GM18519 (cell line): ENCODE results near the gene SPATS2L.
A peak's percentile ranks its signal among the peaks of the same experiment; 100 is the strongest.

Source experiments
- ATAC-seq: cut with Tn5 transposase; IDR thresholded peaks from one replicate; pipeline ENCODE4 v1.9.1; 2021; ENCODE audit warnings: mild to moderate bottlenecking, moderate library complexity; ENCODE audit not compliant: unreplicated experiment, low FRiP score

The SPATS2L gene

DNA sequence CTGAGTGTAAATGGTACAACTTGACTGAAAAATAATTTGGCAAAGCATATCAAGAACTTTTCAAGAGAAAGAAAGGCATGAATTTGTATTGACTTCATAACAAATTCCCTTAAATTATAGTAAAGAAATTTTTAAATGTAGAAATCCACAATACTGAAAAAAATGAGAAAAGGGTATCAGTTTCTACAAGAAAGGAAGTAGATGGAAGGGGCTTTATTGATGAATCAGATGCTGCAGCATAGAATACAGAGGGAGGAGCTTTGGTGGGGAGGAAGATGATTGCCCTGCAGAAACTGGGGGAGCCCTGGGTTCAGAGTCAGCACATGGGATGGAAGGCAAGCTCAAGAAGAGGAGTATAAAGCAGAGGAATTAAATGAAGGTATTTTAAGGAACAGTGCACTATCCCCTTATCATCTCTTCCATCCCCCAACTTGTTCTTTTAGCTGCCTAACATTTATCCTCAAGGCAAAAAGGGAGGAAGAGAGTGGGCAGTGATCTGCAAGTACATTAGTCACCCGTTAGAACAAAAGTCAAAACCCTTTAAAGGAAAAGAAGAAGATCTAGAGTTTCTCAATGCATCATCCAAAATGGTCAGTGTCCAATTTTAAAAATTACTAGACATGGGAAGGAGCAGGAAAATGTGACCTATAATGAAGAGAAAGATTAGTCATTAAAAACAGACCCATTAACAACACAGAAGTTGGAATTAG lies 125.7 kb downstream of the SPATS2L start:
- ATAC-seq, result no peak

DNA sequence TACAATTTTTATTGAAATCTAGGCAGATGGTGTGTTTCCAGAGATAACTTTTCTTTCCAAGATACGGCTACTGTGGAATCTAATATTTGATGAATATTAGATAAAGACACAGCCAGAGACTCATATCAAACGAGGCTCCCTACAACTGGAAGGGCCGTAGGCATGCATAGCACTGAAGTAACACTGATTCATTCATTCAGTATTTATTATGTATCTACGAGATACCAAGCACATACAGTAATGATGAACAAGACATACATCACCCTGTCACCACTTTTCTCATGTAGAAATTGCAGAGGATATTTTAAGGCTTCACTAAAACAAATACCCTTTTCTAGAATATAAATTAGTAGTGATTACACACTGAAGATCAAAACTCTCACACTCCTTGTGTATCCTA lies 128.9 kb downstream of the SPATS2L start:
- ATAC-seq, result no peak

DNA sequence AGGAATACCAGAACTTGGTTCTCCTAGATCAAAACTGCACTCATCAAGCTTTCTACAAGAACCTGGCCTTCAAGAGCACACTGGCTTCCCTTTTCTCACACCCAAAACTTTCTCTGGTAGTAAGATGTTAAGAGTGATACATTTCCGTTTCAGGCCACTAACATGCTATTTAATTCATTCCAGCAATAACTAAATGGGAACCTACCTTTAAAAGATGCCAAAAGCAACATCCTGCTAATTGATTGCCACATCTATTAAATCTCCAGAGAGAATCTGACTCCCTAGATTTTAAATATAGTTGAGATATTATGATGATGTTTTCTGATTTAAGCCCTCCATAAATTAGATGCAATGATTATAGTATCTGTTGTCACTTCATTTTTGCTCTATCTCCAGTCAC lies 131.8 kb downstream of the SPATS2L start:
- ATAC-seq, result no peak

DNA sequence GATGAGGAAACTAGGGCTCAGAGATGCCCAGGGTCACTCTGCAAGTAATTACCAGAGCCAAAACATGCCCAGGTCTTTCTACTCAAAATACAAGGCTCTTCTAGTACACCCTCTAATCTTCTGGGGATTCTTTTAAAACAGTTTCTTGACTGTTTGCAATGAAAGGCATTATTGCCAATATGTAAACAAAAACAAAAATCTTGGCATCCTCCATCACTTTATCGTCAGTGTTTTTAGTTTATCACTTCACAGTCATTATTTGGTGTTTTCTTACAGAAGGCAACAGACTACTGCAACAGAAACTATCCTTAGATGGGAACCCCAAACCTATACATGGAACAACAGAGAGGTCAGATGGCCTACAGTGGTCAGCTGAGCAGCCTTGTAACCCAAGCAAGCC lies 132.4 kb downstream of the SPATS2L start:
- no peak for ATAC-seq

DNA sequence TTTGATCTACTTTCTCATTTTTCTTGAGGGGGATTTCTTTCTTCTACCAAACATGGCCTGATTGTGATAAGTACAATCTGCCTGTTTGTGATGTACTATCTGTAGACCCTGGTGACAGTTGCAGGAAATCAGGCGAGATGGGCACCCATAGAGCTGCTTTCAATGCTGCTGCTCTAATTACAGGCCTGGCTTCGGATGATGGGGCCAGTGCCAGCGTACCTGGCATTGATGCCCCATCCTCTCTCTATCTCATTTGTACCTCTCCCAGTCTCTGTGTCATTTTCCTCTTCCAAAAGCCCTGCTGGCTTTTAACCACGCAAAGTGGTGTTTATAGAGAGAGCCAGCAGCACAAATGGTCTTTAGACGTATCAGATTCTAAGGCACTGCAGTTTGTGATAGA lies 133.5 kb downstream of the SPATS2L start:
- no peak for ATAC-seq

DNA sequence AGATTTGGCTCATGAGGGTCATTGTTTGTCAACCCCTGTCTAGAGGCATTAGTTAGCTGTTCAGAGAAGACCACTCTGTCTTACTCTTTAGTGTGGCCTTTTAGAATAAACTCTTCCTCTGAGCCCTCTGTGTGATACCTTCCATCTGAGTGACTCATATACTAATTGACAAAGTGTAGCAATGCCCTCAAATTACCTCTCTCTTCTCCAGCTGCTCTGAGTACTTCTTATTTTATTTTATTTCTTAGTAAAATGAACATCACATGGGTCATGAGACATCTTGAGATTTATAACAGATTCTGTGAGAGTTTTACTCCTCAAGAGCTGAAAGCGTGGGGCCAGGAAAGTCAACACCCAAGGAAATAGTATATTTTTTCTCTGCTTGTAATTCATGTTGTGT lies 136.0 kb downstream of the SPATS2L start:
- ATAC-seq, result no peak

DNA sequence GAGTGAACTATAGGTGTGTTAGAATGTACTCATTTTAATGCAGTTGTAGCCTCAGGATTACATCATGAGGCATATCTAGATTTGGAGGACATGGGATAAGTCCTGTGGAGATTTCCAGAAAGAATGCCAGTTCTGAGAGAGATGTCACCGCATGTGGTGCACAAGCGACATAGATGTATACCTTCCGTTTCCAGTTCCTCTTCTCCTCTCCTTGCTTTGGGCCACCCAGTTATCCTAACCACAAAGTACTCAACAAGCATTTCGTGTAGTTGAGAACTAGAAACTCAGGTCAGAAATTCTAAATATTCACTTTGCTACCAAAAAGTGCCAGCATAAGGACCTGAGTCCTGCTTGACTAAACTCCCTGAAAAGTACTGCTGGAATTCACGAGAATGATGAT lies 136.9 kb downstream of the SPATS2L start:
- ATAC-seq, result no peak

DNA sequence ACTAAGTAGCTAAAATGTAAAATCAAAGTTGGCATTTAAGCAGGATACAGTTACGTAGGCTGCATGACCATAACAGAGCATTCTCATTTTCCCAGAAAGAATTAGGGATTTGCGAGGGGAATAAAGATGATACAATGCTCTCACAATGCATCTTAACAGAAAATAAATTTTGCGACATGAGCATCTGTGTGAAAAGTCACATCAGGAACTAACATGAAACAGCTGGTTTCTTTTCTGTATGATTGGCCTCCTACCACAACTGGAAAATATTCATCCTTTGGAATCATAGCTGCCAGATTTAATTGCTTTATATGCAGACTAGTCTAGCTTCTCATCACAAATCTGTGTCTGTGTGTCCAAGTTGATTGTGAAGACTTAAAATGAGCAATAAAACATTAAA lies 137.4 kb downstream of the SPATS2L start:
- no peak for ATAC-seq

DNA sequence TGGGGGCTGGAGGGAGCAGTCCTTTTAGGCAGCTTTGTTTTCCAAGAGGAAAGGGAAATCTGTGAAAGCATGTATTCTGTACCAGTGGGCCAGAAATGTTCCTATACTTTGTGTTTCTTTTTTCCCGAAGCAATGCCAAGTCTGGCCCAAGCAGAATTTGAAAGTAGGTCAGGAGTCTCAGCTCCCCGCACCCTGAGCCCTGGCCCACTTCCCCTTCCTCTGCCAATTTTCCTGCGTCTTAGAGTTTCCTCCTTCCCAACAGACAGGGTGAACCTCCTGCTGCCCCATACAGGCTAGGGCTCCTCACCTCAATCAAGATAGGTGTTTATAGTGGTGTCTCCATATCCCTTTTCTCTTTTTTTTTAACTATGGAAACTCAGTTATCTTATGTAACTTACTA lies 138.0 kb downstream of the SPATS2L start:
- ATAC-seq, result no peak

DNA sequence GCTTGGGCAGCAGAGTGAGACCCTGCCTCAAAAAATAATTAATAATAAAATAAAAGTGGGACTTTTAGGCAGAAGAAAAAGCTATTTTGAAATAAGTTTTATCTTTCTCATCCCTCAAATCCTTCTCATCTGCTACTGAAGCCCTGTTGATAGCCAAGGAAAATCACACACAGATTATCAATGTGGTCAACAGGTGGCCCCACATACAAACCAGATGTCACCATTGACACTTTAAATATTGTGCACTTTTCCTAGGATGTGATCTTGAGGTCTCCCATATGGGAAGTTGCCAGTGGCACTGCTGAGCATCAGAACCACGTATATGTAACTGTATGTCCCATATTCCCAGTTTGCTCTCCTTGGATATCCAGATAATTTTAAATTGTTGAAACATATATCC lies 138.8 kb downstream of the SPATS2L start:
- no peak for ATAC-seq

DNA sequence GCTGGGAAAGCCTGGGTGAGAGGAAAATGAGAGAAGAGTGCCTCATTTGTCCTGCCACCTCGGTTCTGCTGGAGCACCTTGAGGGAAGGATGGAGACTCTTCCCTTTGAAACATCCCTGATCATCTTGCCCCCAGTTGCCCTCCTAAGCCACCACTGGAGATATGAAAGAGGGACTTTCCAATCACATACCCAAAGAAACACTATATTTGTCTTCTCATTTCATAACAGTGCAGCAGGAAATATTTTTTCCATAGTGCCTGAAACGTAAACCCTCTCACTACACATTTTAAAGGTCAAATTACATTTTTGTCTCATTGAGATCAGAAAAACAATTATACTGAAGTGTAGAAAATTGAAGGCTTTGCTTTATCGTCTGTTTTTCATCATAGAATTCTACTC lies 140.1 kb downstream of the SPATS2L start:
- ATAC-seq, result no peak

DNA sequence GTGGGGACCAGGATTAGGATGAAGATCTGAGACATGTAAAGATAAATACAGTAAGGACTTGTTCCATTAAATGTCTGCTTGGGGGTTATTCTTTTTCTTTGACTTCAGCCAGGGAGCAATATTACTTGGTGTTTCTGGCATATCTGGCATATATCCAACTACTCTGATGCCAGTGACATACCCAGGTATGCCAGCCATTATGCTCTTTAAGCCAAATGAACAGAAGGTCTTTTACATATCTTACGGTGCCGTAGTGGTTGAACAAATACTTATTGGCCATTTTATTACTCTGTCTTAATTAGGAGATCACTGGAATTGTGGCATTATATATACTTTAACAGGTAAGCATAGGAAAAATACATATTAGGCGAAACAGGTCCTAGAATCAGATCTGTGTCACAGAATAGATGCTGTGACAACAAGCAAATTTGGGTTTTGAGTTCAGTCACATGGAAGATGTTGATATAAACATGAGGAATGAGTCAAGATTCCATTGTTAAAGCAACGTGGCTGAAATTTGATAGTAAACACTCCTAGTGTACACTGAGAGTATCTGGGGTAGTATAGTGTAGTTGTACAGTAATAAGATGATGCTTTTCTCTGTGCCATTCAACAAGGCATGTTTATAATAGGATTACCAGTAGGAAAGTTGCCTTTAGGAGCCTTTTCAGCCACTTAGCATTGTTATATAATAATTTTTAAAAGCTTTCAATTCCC lies 140.8 kb downstream of the SPATS2L start:
- no peak for ATAC-seq

DNA sequence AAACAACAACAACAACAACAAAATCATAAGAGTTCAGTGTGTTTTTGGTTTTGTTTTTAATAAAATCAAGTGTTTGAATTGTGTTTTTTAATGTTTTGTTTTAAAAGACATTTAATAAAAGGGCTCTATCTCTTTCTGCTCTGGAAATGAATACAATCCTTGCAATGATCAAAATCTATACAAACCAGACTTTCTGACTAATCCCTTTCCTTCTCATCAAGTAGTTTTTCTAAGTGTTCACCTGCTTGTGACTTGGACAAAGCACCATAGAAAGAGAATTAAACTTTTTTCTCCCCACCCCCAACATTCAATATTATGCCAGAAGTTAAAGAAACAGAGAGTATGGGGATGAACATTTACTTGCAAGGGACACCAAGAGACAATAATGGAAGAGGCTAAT lies 142.0 kb downstream of the SPATS2L start:
- ATAC-seq, result no peak

DNA sequence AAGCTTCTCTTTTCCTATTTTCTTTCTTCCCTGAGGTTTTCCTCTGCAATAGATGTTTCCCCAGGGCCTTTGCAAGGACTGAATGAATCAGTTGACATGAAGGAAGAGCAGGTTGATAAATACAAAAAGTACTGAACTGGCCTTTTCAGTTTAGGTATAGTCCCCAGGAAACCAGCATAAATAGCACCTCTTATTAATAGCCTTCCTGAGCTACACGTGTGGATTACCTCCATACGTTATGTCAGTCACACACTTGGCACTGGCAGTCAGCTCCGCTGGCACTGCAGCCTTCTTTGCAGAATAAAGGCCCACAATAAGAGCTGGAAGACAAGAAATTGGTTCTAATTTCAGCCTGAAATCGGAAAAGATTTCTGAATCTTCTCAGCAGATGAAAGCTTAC lies 142.7 kb downstream of the SPATS2L start:
- no peak for ATAC-seq

DNA sequence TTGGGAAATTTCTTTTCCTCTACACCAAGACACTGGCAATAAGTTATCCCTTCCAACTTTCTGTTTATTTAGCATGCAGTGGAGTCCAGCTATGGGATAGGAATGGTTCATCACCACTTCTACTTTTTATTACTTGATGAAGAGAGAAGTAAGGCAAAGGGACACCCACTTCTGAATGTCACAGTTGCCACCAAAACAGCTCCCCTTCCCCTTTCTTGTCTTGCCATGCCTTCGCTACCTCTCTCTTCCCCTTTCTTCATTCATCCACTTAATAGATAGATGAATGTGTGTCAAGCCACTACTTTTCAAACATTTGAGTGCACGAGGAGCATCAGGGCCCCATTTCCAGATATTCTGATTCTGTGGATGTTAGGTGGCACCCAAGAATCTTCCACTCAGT lies 143.8 kb downstream of the SPATS2L start:
- no peak for ATAC-seq

DNA sequence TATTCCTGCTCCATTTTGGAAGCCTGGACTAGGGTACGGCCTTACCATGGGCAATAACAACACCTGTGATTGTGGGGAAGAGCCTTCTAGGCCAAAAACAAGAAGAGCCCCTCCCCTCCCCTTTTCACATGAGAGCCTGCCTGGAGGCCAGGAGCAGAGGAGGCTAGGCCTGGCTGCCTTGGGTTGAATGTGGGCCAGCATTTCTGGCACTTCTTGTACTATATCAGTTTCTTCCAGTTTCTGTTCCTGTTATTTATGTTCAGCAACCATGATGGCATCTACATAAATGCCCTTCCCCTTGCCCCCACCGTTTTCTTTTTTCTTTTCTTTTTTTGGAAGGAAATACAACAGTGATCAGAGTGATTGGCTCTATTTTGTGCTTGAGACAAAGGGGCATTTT lies 145.0 kb downstream of the SPATS2L start:
- no peak for ATAC-seq

DNA sequence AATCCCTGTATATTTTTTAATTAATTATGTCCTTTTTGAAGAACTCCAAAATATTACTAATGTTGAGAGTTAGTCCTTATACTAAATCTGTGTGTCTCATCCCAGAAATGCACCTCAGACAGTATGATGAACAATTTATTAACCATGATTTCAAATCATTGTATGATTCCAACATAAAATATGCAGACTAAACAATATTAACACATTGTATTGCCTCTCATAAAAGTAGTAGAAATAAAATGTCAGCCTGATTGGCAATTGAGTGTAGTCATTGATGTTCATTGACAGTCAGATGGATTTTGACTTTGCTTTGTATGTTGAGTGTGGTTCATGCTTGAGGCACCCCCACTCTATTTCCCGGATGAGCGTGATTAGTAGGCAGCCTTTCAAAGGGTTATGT lies 145.9 kb downstream of the SPATS2L start:
- ATAC-seq, result no peak

DNA sequence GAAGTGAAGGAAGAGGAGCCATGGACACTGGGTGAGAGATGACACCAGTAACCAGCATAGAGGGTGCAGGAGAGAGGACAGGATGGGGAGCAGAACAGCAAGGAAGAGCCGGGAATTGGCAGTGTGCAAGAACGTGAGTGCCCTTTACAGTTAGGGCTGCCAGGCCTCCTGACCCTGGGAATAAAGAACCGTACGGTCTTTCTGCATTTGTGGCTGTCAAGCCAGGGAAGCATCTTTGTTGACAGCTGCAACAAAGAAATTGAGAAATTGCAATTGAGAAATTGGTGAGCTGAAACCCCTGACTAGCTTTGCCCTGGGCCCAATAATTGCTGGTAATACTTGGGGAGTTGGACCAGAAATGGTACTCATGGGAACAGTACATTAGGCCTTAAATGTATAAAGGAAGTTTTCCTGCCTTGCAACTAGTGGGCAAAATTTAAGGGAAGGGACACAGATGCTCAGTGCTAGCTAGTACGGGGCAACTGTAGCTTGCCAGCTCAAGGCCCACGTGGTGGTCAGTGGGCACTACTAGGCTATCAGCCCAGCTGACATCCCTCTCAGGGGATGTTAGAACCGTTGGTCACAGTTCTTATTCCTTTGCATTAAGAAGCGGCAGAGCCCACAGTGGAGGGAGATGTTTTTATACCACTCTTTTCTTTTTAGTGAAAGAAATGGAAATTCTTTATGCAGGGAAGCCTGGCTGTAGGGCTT lies 146.8 kb downstream of the SPATS2L start:
- no peak for ATAC-seq

DNA sequence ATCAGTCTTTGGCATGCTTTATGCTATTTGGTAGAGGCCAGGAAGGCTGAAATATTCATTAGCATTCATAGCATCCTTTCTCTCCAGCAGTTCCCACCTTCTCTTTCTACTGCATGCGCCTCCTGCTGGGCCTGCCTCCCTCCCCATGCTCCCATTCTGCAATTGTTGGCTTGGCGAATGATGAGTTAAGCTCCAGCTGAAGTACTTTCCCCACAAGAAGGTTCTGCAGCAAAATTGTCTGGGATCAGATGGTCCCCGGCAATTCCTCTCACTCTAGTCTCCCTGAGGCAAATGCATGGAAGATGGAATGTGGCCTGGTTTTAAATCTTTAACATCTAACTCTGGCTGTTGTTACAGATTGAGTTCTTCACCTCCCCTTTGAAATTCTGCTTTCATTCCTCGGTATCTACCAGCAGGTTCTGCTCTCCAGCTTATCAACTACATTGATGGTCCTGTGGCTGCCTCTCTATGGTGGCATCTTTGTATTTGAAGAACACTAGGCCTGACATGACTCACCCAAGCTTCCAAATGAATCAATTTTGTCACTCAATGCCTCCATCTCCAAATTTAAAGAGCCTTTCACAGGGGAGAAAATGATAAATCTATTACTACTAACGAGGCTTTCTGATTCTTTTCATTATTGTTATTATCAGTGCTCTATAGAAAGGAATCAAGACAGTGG lies 147.5 kb downstream of the SPATS2L start:
- ATAC-seq, result no peak

DNA sequence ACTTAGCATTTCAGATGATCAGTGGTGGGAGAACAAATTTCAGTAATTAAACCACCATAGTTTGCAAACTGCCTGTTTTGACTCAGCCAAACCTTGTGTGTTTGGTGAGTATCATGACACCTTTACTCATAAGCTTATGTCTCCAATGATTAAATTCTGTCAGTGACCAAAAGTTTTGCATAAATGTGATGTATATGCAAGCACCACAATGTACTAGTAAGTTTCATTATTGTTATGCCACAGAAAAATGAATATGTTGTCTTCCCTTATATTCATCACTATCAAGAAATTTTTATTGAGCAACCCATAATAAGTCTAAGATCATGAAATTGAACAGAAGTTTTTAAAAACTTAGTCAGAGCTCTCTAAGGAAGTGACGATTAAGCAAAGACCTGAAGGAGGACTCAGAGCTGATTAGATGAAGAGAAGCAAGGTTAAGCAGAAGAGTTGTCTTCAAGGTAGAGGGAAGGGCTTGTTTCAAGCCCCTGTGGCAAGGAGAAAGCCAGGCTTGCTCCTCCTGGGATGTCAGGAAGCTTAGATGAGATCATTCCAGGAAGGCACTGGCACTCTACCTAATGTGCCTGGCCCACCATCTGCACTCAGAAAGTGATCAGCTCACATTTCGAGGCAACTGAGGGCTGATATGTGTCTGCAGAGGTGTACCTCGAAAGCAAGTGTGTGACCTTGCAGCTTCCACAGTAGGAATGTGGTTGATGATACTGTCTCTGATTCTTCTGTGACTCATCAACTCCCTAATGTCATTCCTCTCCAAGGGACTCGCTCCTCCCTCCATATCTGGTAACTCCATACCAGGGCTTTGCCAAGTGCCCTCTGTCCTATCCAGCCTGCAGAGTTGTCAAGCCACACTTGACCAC lies 148.7 kb downstream of the SPATS2L start:
- ATAC-seq, result peak; percentile 85
